Epithelial cell of esophagus (primary cell): ENCODE data around the gene HDAC4.

Experiments
- DNase-seq: peaks from one replicate; pipeline ENCODE4 v3.0.0; 2010; ENCODE audit warnings: low read depth
- H3K4me3 ChIP-seq: 2 replicates; pipeline ENCODE4 v1.5.1; 2011; ENCODE audit warnings: mild to moderate bottlenecking, low read length, control low read depth
- TF ChIP-seq, protein P1 (sequence below): IDR thresholded peaks from 2 replicates; pipeline ENCODE4 v1.5.1; 2011; ENCODE audit warnings: low read depth, mild to moderate bottlenecking, low read length, control low read depth, inconsistent platforms; ENCODE audit not compliant: insufficient read depth; ENCODE audit errors: missing control alignments

Gene HDAC4

DNA sequence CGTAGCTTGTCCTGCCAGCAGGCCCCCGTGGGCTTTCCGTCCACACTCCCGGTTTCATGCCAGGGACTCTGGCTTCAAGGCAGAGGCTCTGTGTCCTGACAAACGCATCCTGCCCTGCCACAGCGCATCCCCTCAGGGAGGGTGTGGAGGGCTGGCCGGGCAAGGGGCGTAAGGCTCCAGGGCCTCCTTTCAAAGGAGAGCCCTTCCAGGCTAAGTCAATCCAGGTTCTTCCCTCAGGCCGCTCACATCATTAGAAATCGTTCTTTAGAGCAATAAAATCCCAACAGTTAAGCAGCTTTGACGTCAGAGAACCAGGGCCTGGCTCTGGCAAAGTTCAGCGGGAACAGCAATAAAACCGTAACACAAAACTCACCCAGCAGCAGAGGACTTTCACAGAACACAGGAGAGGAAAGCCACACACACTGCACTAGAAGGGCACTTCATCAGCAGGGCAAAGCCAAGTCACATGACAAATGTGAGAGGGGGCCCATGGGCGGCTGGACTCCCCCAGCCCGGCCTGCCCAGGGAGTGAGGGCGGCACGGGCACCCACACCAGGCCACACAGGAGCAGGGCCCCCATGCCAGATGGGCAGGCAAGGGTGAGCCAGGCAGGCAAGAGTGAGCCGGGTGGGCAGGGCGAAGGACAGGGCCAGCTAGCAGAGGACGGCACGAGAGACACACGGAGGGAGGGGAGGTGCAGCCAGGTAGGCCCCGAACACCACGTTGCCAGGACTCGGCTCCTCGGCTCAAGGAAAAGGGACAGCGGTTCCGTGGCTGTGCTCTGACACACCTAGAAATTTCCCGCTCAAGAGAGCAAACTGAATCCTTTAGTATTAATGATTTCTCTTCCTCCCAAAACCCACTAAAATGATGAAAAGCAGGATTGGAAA, 52.0 kb downstream of the HDAC4 start:
- TF ChIP-seq, protein P1, sequence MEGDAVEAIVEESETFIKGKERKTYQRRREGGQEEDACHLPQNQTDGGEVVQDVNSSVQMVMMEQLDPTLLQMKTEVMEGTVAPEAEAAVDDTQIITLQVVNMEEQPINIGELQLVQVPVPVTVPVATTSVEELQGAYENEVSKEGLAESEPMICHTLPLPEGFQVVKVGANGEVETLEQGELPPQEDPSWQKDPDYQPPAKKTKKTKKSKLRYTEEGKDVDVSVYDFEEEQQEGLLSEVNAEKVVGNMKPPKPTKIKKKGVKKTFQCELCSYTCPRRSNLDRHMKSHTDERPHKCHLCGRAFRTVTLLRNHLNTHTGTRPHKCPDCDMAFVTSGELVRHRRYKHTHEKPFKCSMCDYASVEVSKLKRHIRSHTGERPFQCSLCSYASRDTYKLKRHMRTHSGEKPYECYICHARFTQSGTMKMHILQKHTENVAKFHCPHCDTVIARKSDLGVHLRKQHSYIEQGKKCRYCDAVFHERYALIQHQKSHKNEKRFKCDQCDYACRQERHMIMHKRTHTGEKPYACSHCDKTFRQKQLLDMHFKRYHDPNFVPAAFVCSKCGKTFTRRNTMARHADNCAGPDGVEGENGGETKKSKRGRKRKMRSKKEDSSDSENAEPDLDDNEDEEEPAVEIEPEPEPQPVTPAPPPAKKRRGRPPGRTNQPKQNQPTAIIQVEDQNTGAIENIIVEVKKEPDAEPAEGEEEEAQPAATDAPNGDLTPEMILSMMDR, result no peak
- H3K4me3 ChIP-seq, result no peak overlapping the region
- DNase-seq, result no peak

DNA sequence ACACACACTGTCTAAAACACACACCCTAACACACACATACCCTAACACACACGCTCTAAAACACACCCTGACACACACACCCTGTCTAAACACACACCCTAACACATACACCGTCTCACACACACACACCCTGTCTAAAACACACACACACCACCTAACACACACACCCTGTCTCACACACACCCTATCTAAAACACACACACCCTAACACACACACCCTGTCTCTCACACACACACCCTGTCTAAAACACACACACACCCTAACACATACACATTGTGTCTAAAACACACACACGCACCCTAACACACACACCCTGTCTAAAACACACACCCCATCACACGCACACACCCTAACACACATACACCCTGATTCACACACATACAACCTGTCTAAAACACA, 54.1 kb downstream of the HDAC4 start:
- DNase-seq, result no peak
- TF ChIP-seq, protein P1, result no peak
- H3K4me3 ChIP-seq, result no peak overlapping the region

DNA sequence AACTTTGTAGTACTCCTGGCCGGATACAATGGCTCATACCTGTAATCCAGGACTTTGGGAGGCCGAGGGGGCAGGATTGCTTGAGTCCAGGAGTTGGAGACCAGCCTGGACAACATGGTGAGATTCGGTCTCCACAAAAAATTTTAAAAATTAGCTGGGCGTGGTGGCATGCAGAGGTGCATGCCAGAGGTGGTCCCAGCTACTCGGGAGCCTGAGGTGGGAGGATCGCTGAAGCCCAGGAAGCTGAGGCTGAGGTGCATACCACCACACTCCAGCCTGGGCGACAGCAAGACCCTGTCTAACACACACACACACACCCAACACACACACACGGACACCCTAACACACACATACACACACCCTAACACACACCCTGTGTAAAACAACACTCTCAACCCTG, 55.6 kb downstream of the HDAC4 start:
- DNase-seq, result no peak
- no peak overlapping the region for H3K4me3 ChIP-seq
- TF ChIP-seq, protein P1, result no peak

DNA sequence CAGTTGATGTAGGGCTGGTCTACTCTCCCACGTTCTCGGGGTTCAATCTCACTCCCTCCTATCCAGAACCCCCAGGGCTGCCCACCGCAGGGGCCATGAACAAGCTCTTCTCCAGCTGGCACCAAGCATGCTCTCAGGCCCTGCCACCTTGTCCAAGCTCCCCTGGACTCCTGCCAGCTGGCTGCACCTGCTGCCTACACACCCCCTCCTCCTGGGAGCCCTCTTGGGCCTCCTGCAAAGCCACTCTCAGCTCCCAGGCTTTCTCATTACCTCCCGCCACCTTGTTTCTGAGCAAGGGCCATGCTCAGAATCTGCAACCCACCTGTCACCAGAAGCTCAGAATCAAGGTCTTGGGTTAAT, 56.0 kb downstream of the HDAC4 start:
- TF ChIP-seq, protein P1, result no peak
- DNase-seq, result no peak
- no peak overlapping the region for H3K4me3 ChIP-seq

DNA sequence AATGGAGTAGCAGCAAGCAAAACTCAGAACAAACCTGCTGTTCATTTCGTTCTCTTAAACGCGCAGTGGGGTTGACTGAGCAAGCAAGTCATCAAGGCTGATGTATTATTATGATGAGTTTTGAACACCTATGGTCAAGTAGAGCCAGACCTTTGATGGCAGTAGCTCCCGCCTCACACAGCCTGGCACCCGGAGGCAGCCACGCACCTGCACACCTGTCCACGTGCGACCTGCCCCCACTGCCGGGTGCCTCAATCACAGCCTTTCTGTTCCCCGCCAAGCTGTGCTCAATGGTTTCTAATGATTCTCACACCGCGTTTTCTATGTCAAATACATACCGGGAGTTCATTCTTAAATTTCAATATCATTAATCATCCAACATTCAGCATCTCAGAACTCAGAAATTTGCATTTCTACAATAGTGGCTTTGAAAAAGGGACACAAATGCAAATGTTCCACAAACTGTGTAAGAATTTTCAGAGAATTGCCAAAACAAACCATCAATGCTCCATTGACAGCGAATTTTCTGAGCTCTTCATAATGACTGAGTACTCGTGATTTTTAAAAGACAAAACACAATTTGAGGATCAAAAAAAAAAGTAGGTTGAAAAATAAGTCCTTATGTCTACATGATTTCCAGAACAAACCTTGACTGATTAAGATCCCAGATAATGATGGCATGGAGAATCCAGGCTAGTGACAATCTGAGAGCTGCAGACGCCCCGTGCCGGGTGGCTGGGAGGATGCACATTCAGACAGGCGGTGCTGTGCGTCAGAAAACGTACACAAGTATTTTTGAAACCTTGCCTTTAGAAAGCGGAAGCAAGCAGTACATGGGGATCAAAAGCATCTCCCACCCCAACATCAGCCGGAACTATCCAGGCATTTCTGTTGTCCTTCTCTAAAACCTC, 56.6 kb downstream of the HDAC4 start:
- DNase-seq, result no peak
- TF ChIP-seq, protein P1, result no peak
- H3K4me3 ChIP-seq, result no peak overlapping the region

DNA sequence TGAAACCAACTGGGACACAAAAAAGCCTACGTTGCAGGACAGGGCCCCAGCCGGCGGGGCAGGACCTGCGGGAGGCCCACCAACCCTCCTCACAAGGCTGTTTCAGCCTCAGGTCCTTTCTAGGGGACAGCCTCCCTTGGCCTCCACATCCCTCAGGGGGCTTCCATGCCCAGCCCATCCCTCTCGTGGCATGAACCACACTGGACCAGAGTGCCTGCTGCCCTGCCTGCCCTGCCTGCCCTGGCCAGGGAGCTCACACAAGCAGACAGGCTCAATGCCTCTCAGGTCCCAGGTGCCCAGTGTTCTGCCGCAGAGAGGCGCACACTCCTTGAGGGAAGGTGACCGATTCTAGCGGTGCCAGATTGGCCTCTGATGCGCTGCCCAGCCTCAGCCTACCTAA, 57.4 kb downstream of the HDAC4 start:
- H3K4me3 ChIP-seq, result no peak overlapping the region
- TF ChIP-seq, protein P1, result no peak
- no peak for DNase-seq

DNA sequence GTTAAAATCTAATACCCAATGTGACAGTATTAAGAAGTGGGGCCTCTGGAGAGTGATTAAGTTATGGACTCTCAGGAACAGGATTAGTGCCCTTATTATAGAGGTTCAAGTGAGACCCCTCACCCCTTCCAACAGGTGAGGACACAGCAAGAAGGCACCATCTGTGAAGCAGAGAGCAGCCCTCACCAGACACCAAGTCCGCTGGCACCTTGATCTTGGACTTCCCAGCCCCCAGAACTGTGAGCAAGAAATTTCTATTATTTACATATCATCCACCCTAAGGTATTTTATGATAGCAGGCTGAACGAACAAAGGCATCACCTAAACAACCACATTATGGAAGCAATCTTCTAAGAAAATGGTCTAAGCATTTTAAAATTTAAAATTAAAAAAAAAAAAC, 59.0 kb downstream of the HDAC4 start:
- TF ChIP-seq, protein P1, result no peak
- no peak overlapping the region for H3K4me3 ChIP-seq
- no peak for DNase-seq
